HEK293 (cell line): Measurements from ENCODE around the gene LMTK2.

Source experiments
- ATF2 ChIP-seq: fragments of 450-650 bp; formaldehyde crosslinking; IDR thresholded peaks from 2 replicates; pipeline ENCODE4 v1.5.1; 2016; ENCODE audit warnings: missing biosample characterization, missing genetic modification characterization, low read depth
- BCL11A ChIP-seq: fragments of 450-650 bp; formaldehyde crosslinking; IDR thresholded peaks from 2 replicates; pipeline ENCODE4 v1.5.1; 2016; ENCODE audit warnings: low read depth, missing biosample characterization, missing genetic modification characterization
- CTCF ChIP-seq: fragments of 450-650 bp; formaldehyde crosslinking; IDR thresholded peaks from 2 replicates; pipeline ENCODE4 v1.5.1; 2016; ENCODE audit warnings: missing biosample characterization, missing genetic modification characterization
- KLF17 ChIP-seq: fragments of 450-650 bp; formaldehyde crosslinking; IDR thresholded peaks from 2 replicates; pipeline ENCODE4 v1.5.1; 2016; ENCODE audit warnings: missing biosample characterization, missing genetic modification characterization
- REPIN1 ChIP-seq: fragments of 450-650 bp; formaldehyde crosslinking; IDR thresholded peaks from 2 replicates; pipeline ENCODE4 v1.5.1; 2017; ENCODE audit warnings: missing biosample characterization, missing genetic modification characterization, low read depth
- YY1 ChIP-seq: fragments of 450-650 bp; formaldehyde crosslinking; IDR thresholded peaks from 2 replicates; pipeline ENCODE4 v1.5.1; 2018; ENCODE audit warnings: missing biosample characterization, missing genetic modification characterization
- ZNF2 ChIP-seq: fragments of 450-650 bp; formaldehyde crosslinking; IDR thresholded peaks from 2 replicates; pipeline ENCODE4 v1.5.1; 2016; ENCODE audit warnings: missing biosample characterization, missing genetic modification characterization
- ZNF292 ChIP-seq: fragments of 450-650 bp; formaldehyde crosslinking; IDR thresholded peaks from 2 replicates; pipeline ENCODE4 v1.5.1; 2016; ENCODE audit warnings: low read depth, missing biosample characterization, missing genetic modification characterization, borderline replicate concordance
- ZNF449 ChIP-seq: fragments of 450-650 bp; formaldehyde crosslinking; IDR thresholded peaks from 2 replicates; pipeline ENCODE4 v1.5.1; 2017; ENCODE audit warnings: missing biosample characterization, mild to moderate bottlenecking, missing genetic modification characterization, moderate library complexity
- ZNF510 ChIP-seq: fragments of 450-650 bp; formaldehyde crosslinking; IDR thresholded peaks from 2 replicates; pipeline ENCODE4 v1.5.1; 2018; ENCODE audit warnings: mild to moderate bottlenecking, missing genetic modification characterization, missing biosample characterization; ENCODE audit not compliant: insufficient replicate concordance
- ZNF571 ChIP-seq: fragments of 450-650 bp; formaldehyde crosslinking; IDR thresholded peaks from 2 replicates; pipeline ENCODE4 v1.5.0; 2017; ENCODE audit warnings: missing biosample characterization, missing genetic modification characterization
- ZNF76 ChIP-seq: fragments of 450-650 bp; formaldehyde crosslinking; IDR thresholded peaks from 2 replicates; pipeline ENCODE4; 2016; ENCODE audit warnings: low read depth, missing biosample characterization, missing genetic modification characterization, borderline replicate concordance
- TF ChIP-seq, protein P1 (sequence below): fragments of 450-650 bp; formaldehyde crosslinking; IDR thresholded peaks from 2 replicates; pipeline ENCODE4 v1.5.1; 2016; ENCODE audit warnings: missing biosample characterization, missing genetic modification characterization

GRCh38 chr7:98168181-98168903 is 61.7 kb downstream of the LMTK2 start:
- no peak for TF ChIP-seq YY1
- TF ChIP-seq CTCF: peak; percentile 40; the same call in 1 of the 2 replicates
- no peak for TF ChIP-seq ZNF449
- TF ChIP-seq ZNF2: no peak
- no peak for TF ChIP-seq ZNF76 (tag by site-specific recombination)
- TF ChIP-seq, protein P1, sequence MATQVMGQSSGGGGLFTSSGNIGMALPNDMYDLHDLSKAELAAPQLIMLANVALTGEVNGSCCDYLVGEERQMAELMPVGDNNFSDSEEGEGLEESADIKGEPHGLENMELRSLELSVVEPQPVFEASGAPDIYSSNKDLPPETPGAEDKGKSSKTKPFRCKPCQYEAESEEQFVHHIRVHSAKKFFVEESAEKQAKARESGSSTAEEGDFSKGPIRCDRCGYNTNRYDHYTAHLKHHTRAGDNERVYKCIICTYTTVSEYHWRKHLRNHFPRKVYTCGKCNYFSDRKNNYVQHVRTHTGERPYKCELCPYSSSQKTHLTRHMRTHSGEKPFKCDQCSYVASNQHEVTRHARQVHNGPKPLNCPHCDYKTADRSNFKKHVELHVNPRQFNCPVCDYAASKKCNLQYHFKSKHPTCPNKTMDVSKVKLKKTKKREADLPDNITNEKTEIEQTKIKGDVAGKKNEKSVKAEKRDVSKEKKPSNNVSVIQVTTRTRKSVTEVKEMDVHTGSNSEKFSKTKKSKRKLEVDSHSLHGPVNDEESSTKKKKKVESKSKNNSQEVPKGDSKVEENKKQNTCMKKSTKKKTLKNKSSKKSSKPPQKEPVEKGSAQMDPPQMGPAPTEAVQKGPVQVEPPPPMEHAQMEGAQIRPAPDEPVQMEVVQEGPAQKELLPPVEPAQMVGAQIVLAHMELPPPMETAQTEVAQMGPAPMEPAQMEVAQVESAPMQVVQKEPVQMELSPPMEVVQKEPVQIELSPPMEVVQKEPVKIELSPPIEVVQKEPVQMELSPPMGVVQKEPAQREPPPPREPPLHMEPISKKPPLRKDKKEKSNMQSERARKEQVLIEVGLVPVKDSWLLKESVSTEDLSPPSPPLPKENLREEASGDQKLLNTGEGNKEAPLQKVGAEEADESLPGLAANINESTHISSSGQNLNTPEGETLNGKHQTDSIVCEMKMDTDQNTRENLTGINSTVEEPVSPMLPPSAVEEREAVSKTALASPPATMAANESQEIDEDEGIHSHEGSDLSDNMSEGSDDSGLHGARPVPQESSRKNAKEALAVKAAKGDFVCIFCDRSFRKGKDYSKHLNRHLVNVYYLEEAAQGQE (tag by site-specific recombination): no peak
- TF ChIP-seq ZNF292 (tag by site-specific recombination): no peak
- no peak for TF ChIP-seq ZNF571 (tag by site-specific recombination)
- no peak for TF ChIP-seq ZNF510 (tag by site-specific recombination)
- TF ChIP-seq KLF17: no peak
- TF ChIP-seq ATF2 (tag by site-specific recombination): no peak
- no peak for TF ChIP-seq REPIN1 (tag by site-specific recombination)
- no peak for TF ChIP-seq BCL11A
